ENCODE data around the gene ABCG2. TPM values are rescaled to one million over a fixed set of nuclear protein-coding genes. Genes with fewer than 3 reads are reported as not detected.

The ABCG2 gene
- total RNA-seq, 1 experiment from 2014 or later, result 0.44 TPM

GRCh38 chr4:88075336-88075735 lies 83.1 kb downstream of the ABCG2 start:
- intact Hi-C loops (cut with micrococcal nuclease), result no loop called here
- POLR2A ChIA-PET, result no interaction called here
- no TSS peak for BruUV-seq (replicated peaks)
- RAD21 ChIA-PET (ENCODE audit: low non-redundant PET in 1 of 2, low total read pairs in 2 of 2, uncharacterized antibody in 2 of 2, unreplicated experiment in 2 of 2), result no interaction called here
- H3K27me3 ChIP-seq (ENCODE audit: insufficient read depth, low read length), result no peaks in the 10 kb centered on the region
- no peak overlapping the region for H3K9ac ChIP-seq (ENCODE audit: low read length)
- no peak overlapping the region for H2AFZ ChIP-seq (ENCODE audit: low read depth, low read length, poor library complexity, severe bottlenecking)
- CTCF ChIA-PET, result no interaction called here
- no peak for ATAC-seq
- no peaks in the 10 kb centered on the region for H3K4me1 ChIP-seq (ENCODE audit: control insufficient read depth in 1 of 2, insufficient read depth in 2 of 2, low read length in 2 of 2)
- H3K27ac ChIP-seq (ENCODE audit: low read depth, low read length), result no peak overlapping the region
- no peak overlapping the region for H3K4me3 ChIP-seq (replicated peaks in 1 of 2; ENCODE audit: low read depth in 1 of 2, low read length in 2 of 2)
- H3K36me3 ChIP-seq (ENCODE audit: control insufficient read depth in 1 of 2, insufficient read depth in 2 of 2, low read length in 2 of 2), result peaks cover 0 to 9% of the 10 kb centered on the region in 2 experiments; a peak in 2 of 4 replicates
- no peak for TF ChIP-seq FOSL1 (IDR thresholded peaks at IDR 0.05; ENCODE audit: low read depth)
- no peak for TF ChIP-seq CBX3 (IDR thresholded peaks at IDR 0.05; ENCODE audit: low read depth)
- TF ChIP-seq SIN3A (IDR thresholded peaks at IDR 0.05; ENCODE audit: low read depth), result no peak
- no peak for TF ChIP-seq ELF1 (IDR thresholded peaks at IDR 0.05; ENCODE audit: borderline replicate concordance, low read depth)
- TF ChIP-seq EZH2phosphoT487 (IDR thresholded peaks at IDR 0.05; ENCODE audit: borderline replicate concordance), result no peak
- no peak for TF ChIP-seq EGR1 (IDR thresholded peaks at IDR 0.05; ENCODE audit: low read depth)
- TF ChIP-seq ZFX (IDR thresholded peaks at IDR 0.05), result no peak
- no peak for TF ChIP-seq CTCF (IDR thresholded peaks at IDR 0.05 in 2 of 3, conservative IDR thresholded peaks at IDR 0.05 in 1 of 3; ENCODE audit: borderline replicate concordance in 1 of 3, insufficient read depth in 1 of 3, low read depth in 2 of 3, low read length in 2 of 3)
- TF ChIP-seq ATF3 (IDR thresholded peaks at IDR 0.05), result no peak
- TF ChIP-seq SRF (IDR thresholded peaks at IDR 0.05; ENCODE audit: low read depth), result no peak
- no peak for TF ChIP-seq JUND (IDR thresholded peaks at IDR 0.05)
- no peak for TF ChIP-seq POLR2AphosphoS5 (IDR thresholded peaks at IDR 0.05; ENCODE audit: low read depth, low read length)
- no peaks in the 10 kb centered on the region for H3K9me3 ChIP-seq (ENCODE audit: control insufficient read depth in 1 of 2, insufficient read depth in 1 of 2, low read depth in 1 of 2, low read length in 2 of 2)
- no peaks in the 10 kb centered on the region for H4K20me1 ChIP-seq (ENCODE audit: insufficient read depth)
- no peaks in the 10 kb centered on the region for H3K79me2 ChIP-seq (ENCODE audit: insufficient read depth, low read length)
- H3K9me2 ChIP-seq (ENCODE audit: insufficient read depth), result no peaks in the 10 kb centered on the region
- DNase-seq (ENCODE audit: low read depth, low spot score), result no peak
- H3K4me2 ChIP-seq (ENCODE audit: low read length), result no peak overlapping the region
